ENCODE data around the gene AK3.
"Not testable (repeated sequence)": the region's sequence is repeated elsewhere in the genome, so short reads cannot be mapped to it uniquely, and the experiment has no call there.

AK3 gene

GRCh38 chr9:4669890-4670289 lies 71.1 kb downstream of the AK3 start:
- DNase-seq (ENCODE audit: low spot score), result no peak
- no peak for FAIRE-seq

- DNase-seq (ENCODE audit: low spot score) (no peak), FAIRE-seq (no peak)
These were observed 72.4 kb downstream of the AK3 start for GRCh38 chr9:4668604-4669003.

DNA sequence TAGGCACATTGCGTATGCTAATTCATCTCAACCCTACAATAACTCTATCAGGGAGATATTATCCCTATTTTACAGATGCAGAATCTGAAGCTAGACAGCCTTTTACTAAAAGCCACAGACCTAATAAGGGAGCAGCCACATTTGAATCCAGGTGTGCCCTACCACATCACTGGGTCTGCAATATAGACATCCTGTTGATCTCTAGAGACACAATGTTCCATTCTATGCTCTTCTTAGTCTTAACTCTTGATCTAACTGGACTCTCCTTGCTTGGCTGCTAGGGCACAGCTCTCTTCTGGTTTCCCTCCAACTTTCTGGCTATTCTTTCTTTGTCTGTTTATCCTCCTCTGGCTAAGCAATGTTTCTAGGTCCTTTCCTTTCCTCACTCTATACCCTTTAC lies 73.3 kb downstream of the AK3 start:
- DNase-seq (ENCODE audit: low spot score) (no peak), FAIRE-seq (no peak)

DNA sequence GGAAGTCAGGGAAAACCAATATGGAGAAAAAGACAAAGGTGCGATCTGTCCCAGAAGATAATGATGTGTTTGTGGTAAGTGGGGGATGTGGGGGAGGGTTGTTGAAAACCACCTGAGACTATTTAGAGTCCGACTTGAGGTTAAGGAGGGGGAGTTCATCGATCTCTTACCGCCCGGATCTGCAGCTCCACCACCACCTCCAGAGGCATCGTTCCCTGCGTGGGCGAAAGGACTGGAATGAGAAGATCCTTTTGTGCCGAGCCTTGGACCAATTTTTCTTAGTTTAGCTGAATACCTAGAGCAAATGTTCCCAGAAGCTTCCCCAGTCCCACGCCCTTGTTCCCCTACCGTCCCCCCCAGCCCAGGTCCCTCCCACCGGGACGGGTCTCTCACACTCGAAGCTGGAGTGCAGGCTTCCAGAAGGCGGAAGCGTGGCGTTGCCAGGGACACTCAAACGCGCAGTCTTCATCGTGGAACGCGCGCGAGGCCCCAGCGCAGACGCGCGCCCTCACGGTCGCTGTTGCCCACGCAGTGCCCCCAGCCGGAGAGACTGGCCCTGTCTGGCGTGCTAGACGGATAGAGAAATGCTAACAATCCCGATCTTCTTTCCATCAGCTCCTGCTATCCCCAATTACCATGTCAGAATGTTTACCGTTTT lies 74.8 kb downstream of the AK3 start, which contains the start of gene SPATA6L:
Gene SPATA6L (minus strand): TSS at position 439 of the 658 bp plus-strand sequence. CDS start 230 bp downstream, at position 209.
- no peak for FAIRE-seq
- DNase-seq (ENCODE audit: low spot score), result no peak

DNA sequence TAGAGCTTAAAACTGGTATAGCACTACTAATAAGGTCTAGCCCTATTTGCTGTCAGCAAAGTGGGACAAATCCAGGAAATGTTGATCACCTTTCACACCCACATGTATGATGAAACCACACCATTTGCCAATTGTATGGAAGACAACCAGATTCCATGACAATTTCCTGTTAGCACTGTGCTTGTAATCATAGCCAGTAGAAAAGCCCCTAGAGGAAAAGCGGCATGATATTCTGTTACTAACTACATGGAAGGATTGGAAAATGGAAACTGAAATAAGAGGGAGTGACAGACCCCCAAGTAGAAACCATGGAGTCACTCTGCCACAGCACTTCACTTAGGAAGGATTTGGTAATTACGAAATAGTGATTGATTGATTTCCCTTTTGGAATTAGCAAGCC lies 75.6 kb downstream of the AK3 start:
- DNase-seq (ENCODE audit: low spot score) (no peak), FAIRE-seq (no peak)

DNA sequence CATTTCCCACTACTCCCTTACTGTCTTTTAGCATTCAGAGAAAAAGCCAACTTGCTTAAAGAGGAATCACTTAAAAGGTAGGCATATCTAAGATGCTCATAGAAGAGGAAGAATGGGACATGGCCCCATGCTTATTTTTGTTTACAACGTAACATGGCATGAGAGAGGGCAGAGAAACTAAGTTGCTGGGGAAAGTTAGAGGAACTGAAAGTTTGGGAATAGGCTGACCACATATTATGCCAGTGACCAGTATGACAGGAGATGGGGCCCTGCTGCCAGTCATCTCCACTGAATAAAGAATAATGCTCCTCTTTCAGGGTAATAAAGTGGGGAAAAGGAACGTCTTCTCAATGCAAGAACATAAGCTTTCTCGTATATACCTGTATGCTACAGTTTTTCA lies 77.0 kb downstream of the AK3 start:
- no peak for FAIRE-seq
- DNase-seq (ENCODE audit: low spot score), result no peak

- FAIRE-seq (no peak), DNase-seq (ENCODE audit: low spot score) (no peak)
These were observed 77.8 kb downstream of the AK3 start for GRCh38 chr9:4662989-4663792.

GRCh38 chr9:4662108-4662988 lies 78.7 kb downstream of the AK3 start, which contains the start of gene PLPP6:
TSS of gene PLPP6 (plus strand) at chr9:4662294. CDS start at chr9:4662376, 82 bp downstream.
- FAIRE-seq (no peak), DNase-seq (ENCODE audit: low spot score) (peak; percentile 66)

DNA sequence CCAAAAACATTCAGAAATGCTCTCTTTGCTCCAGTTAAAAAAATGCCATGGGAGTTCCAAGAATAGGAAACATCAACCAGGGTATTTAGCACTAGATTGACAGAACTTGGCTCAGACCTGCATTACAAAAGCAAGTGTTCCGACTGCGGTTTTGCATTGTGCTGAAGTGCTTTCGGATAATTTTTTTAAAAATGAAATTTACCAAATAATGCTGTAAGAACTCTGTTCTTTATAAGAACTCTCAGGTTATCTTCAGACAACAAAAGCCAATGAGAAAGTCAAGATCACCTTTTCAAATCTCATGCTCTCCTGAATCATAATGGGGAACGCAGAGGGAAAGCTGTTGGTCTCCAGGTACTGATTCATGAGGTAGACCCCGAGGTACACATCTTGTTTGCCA lies 79.4 kb downstream of the AK3 start:
- FAIRE-seq, result no peak

DNA sequence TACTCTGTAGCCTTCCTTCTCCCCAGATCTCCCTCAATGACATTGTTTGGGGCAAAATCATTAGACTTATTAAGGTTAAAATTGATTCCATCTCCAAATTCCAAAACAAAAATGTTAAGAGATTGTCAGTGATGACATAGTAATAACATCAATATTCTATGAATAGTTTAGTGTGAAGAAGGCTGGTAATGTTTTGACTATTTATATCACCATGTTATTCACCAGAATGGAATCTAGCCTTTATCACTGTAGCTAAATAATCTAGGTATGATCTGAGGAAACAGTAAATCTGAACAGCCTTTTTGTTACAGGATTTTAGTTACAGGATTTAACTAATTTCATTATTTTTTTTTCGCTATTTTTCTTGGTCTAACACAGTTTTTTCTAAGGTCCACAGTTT lies 79.8 kb downstream of the AK3 start:
- DNase-seq (ENCODE audit: low spot score) (no peak), FAIRE-seq (no peak)

More for the DNA sequence above, 79.4 kb downstream of the AK3 start:
- DNase-seq (ENCODE audit: low spot score), result no peak

GRCh38 chr9:4660665-4661064 lies 80.3 kb downstream of the AK3 start:
- DNase-seq (ENCODE audit: low spot score); FAIRE-seq: not testable (repeated sequence)
